ENCODE results near the gene CALHM3. TPM values are rescaled to one million over a fixed set of nuclear protein-coding genes. Genes with fewer than 3 reads are reported as not detected.

CALHM3 gene
- polyA plus RNA-seq, 1 donor from 2014 or later, result not detected

DNA sequence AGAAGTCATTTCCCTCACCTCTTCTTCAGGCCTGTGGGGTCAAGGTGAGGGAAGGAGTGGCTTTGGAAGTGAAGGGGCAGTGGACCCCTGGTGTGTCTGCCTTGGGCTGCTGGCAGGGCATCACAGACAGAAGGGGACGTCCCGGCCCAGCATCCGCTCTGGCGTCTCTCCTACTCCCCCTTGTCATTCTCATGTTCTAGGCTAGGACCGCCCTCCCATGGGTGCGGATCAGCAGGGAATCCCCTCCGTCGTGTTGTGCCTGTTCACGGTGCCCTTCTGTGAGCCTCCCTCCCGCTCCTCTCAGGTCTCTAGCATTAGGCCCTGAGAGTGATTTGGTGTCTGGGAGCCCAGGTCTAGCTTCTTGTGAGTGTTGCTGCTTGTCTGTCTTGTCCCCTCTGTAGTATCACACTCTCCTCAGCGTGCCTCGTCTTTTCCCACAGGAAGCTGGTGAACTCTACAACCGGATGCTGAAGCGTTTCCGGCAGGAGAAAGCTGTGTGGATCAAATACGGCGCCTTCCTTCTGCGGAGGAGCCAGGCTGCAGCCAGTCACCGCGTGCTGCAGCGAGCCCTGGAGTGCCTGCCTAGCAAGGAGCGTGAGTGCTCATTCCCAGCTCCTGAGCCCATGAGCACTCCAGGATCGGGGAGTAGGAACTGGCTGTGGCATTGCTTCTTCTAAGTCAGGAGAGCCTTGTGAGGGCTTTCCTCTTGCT is 35.4 kb downstream of the CALHM3 start:
- no peaks in the 10 kb centered on the region for H3K9me3 Mint-ChIP-seq
- H3K4me3 Mint-ChIP-seq, result no peak overlapping the region
- H3K27me3 Mint-ChIP-seq, result no peaks in the 10 kb centered on the region
- H3K36me3 Mint-ChIP-seq, result peaks cover 2% of the 10 kb centered on the region
- peaks cover under 1 to 5% (median under 1%) of the 10 kb centered on the region in 3 donors for H3K4me1 Mint-ChIP-seq
- peak overlapping the region in 2 of 3 donors; percentile 53 to 73 for H3K27ac Mint-ChIP-seq

DNA sequence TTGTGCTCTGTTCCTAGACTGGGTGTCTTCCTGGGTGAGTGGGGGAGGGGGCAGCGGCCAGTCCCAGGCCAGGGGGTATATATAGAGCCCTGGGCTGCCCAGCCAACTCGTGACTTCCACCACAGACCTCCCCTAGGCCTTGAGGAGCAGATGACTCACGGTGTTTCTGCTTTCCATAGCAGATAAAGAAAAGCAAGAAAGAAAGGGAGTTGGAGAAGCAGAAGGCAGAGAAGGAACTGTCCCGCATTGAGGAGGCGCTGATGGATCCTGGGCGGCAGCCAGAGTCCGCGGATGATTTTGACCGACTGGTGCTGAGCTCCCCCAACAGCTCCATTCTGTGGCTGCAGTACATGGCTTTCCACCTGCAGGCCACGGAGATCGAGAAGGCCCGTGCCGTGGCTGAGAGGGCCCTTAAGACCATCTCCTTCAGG is 37.0 kb downstream of the CALHM3 start:
- Mint-ChIP-seq H3K9me3 (no peaks in the 10 kb centered on the region), H3K27ac (no peak overlapping the region), H3K27me3 (no peaks in the 10 kb centered on the region), H3K4me3 (no peak overlapping the region), H3K36me3 (peaks cover 2% of the 10 kb centered on the region), H3K4me1 (peaks cover 0 to 2% (median 0%) of the 10 kb centered on the region in 3 donors)

DNA sequence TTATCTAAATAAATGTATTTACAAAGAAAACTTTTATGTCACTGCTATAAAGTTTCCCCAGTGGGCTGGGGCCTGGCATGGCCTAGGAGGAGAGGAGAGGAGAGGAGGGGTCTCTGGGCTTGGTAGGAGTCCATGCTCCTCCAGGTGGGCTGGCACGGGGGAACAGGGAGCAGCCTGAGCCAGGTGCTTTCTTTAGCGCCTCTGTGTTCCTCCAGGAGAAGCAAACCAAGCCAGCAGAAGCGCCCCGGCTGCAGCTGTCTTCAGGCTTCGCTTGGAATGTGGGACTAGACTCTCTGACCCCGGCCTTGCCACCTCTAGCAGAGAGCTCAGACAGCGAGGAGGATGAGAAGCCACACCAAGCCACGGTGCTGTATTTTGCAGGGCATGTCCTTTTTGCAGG is 37.4 kb downstream of the CALHM3 start:
- Mint-ChIP-seq H3K9me3 (no peaks in the 10 kb centered on the region), H3K36me3 (peaks cover 2% of the 10 kb centered on the region), H3K27me3 (no peaks in the 10 kb centered on the region), H3K27ac (no peak overlapping the region), H3K4me1 (peaks cover 0 to 2% (median 0%) of the 10 kb centered on the region in 3 donors), H3K4me3 (no peak overlapping the region)

DNA sequence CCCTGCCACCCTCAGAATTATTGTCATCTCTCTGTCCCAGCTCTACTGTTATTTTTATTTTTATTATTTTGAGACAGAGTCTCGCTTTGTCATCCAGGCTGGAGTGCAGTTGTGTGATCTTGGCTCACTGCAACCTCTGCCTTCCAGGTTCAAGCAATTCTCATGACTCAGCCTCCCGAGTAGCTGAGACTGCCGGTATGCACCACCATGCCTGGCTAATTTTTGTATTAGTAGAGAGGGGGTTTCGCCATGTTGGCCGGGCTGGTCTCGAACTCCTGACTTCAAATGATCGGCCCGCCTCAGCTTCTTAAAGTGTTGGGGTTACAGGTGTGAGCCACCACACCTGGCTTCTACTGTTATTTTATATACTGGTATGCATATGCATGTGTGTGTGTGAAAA is 37.8 kb downstream of the CALHM3 start:
- H3K27me3 Mint-ChIP-seq, result no peaks in the 10 kb centered on the region
- H3K4me1 Mint-ChIP-seq, result peaks cover 0 to 2% (median 1%) of the 10 kb centered on the region in 3 donors
- H3K27ac Mint-ChIP-seq, result no peak overlapping the region
- no peaks in the 10 kb centered on the region for H3K9me3 Mint-ChIP-seq
- H3K36me3 Mint-ChIP-seq, result peaks cover 2% of the 10 kb centered on the region
- no peak overlapping the region for H3K4me3 Mint-ChIP-seq

DNA sequence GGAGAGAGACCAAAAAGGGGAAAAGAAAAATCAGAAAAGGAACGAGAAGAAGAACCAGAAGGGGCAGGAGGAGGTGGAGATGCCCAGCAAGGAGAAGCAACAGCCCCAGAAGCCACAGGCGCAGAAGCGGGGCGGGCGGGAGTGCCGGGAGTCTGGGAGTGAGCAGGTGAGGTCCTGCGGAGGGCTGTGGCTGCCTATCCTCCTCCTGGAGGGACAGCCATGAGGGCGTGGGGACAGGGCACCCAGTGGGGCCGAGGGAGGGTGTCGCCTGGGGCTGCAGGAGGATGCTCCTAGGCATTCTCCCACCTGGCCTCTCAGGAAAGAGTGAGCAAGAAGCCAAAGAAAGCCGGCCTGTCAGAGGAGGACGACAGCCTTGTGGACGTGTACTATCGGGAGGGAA is 38.6 kb downstream of the CALHM3 start:
- Mint-ChIP-seq H3K27me3 (no peaks in the 10 kb centered on the region), H3K27ac (peak overlapping the region in 1 of 3 donors; percentile 51), H3K36me3 (peaks cover 2% of the 10 kb centered on the region), H3K4me3 (no peak overlapping the region), H3K9me3 (no peaks in the 10 kb centered on the region), H3K4me1 (peaks cover 0 to 2% (median 1%) of the 10 kb centered on the region in 3 donors)

DNA sequence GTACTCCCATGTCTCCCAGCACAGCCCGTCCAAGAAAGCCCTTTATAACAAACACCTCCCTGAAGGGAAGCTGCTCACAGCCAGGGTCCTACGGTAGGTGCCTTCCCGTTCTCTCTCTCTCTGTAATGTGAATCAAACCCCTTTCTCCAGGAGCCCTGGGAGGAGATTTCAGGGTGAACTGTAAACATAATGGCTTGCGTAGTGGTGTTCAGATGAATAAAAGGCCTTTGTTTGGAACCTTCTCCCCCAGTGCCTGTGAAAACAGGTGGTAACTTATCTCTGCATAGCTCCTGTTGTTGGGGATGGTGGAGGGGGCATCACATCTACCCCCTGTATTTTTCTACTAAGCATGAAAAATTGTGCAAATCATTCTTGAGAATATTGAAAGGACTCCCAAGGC is 39.3 kb downstream of the CALHM3 start:
- Mint-ChIP-seq H3K4me3 (peak overlapping the region in 1 of 4 donors; percentile 39), H3K9me3 (no peaks in the 10 kb centered on the region), H3K36me3 (peaks cover 2% of the 10 kb centered on the region), H3K27me3 (no peaks in the 10 kb centered on the region), H3K4me1 (peaks cover 0 to 2% (median 1%) of the 10 kb centered on the region in 3 donors), H3K27ac (peak overlapping the region in 1 of 3 donors; percentile 64)

DNA sequence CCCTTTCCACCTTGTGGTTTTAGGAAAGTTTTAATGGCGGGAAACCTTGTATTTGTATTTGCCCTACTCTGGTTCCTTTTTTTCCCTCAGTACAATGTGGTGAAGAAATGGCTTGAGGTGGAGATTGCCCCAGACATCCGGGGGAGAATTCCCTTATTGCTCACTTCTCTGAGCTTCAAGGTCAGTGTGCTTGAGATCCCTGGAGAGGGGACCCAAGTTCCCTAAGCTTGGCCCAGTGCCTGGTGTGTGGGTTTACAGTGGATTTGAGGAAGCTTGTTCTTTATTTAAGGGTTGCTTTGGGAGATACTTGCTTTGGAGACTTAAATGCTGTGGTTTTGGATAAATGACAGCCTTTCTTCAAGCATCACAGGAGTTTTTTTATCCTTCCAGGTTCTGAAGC is 45.2 kb downstream of the CALHM3 start:
- H3K4me3 Mint-ChIP-seq, result no peak overlapping the region
- no peak overlapping the region for H3K27ac Mint-ChIP-seq
- peaks cover 4% of the 10 kb centered on the region for H3K36me3 Mint-ChIP-seq
- H3K27me3 Mint-ChIP-seq, result no peaks in the 10 kb centered on the region
- no peaks in the 10 kb centered on the region for H3K9me3 Mint-ChIP-seq
- peaks cover 1 to 3% (median 2%) of the 10 kb centered on the region in 3 donors for H3K4me1 Mint-ChIP-seq

DNA sequence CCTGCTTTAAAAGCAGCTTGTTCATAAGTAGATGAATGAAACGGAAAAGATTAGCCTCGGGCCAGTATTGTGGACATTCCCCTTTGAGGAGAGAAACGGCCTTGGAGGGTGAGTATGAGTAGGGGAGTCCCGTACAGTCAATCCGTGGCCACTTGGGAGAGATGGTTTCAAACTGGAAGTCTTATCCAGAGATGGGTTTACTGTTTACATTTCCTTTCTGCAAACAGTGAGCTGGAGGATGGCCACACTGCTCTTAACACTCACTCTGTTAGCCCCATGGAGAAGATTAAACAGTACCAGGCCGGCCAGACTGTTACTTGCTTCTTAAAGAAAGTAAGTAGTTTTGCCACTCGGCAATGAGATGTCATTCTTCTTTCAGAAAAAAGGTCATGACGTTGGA is 47.1 kb downstream of the CALHM3 start:
- H3K4me3 Mint-ChIP-seq, result no peak overlapping the region
- no peak overlapping the region for H3K27ac Mint-ChIP-seq
- H3K9me3 Mint-ChIP-seq, result no peaks in the 10 kb centered on the region
- H3K4me1 Mint-ChIP-seq, result peaks cover 0 to 3% (median 1%) of the 10 kb centered on the region in 3 donors
- H3K27me3 Mint-ChIP-seq, result no peaks in the 10 kb centered on the region
- H3K36me3 Mint-ChIP-seq, result peaks cover 4% of the 10 kb centered on the region

DNA sequence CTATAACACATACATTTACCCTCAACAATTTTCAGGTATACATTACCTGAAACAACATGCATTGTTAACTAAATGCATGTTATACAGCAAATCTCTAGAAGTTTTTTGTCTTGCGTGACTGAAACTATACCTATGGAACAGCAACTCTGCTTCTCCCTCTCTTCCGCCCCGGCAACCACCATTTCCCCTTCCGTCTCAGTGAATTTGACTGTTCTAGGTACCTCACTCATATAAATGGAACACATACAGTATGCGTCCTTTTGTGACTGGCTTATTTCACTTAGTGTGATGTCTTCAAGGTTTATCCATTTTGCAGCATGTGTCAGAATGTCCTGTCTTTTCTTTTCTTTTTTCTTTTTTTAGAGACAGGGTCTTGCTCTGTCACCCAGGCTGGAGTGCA is 49.4 kb downstream of the CALHM3 start:
- Mint-ChIP-seq H3K4me3 (no peak overlapping the region), H3K4me1 (peaks cover 0 to 3% (median 0%) of the 10 kb centered on the region in 3 donors), H3K27me3 (no peaks in the 10 kb centered on the region), H3K9me3 (no peaks in the 10 kb centered on the region), H3K36me3 (peaks cover 4% of the 10 kb centered on the region), H3K27ac (peak overlapping the region in 1 of 3 donors; percentile 33)

DNA sequence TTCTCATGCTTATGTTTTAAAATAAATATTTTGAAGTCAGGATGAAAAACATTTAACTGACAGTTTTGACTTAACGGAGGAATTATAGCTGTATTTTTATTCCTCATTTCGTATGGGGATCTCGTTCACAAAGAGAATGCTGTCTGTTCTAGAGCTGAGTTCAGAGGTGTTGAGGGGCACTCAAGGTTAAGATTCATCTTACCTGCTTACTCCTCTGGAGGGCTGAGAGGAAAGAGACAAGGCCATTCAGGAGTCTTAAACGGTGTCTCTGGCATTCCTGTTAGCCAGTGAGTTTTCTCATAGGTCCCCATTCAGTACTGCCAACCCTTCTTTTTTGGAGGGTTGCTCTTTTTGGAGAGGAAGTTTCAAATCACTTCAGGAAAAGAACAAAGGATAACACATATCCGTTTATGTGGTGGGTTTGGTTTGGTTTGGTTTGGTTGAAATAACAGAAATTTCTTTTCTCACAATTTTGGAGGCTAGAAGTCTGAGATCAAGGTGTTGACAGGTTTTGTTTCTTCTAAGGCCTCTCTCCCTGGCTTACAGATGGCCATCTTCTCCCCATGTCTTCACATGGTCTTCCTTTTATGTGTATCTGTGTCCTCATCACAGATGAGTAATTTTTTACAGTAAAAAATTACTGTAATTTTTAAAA is 49.9 kb downstream of the CALHM3 start:
- Mint-ChIP-seq H3K36me3 (peaks cover 4% of the 10 kb centered on the region), H3K27ac (peak overlapping the region in 2 of 3 donors; percentile 33 to 56), H3K9me3 (no peaks in the 10 kb centered on the region), H3K27me3 (no peaks in the 10 kb centered on the region), H3K4me1 (peaks cover 0 to 3% (median 0%) of the 10 kb centered on the region in 3 donors), H3K4me3 (no peak overlapping the region)

DNA sequence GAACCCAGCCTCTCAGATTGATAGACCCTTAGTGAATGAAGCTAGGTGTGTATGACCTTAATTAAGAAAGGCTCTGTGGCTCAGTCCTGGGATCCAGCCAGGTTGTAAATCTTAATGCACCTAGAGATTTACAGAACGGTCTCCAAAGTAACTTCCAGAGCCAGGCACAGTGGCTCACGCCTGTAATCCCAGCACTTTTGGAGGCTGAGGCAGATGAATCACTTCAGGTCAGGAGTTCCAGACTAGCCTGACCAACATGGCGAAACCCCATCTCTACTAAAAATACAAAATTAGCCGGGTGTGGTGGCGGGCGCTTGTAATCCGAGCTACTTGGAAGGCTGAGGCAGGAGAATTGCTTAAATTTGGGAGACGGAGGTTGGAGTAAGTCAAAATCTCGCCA is 51.2 kb downstream of the CALHM3 start:
- H3K9me3 Mint-ChIP-seq, result no peaks in the 10 kb centered on the region
- peaks cover 0 to 3% (median 0%) of the 10 kb centered on the region in 3 donors for H3K4me1 Mint-ChIP-seq
- H3K4me3 Mint-ChIP-seq, result no peak overlapping the region
- peaks cover 4% of the 10 kb centered on the region for H3K36me3 Mint-ChIP-seq
- no peaks in the 10 kb centered on the region for H3K27me3 Mint-ChIP-seq
- no peak overlapping the region for H3K27ac Mint-ChIP-seq

DNA sequence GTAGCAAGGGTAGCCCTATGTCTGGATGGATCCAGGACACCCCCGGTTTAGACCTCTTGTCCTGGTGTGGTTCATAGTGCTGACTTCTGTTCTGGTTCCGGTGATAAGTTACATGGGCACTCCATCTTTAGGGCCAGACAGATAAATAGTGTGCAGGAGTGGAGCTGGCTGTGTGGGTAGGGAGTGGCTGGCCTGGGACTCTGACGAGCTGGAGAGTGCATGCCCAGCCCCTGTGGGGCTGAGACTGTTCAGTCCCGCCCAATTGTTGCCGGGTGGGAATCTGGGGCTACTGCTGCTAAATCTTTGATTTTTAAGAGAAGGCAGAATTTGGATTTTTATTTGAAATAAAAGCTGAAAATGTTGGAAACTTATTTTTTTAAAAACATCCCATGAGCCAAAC is 55.3 kb downstream of the CALHM3 start:
- no peaks in the 10 kb centered on the region for H3K36me3 Mint-ChIP-seq
- no peak overlapping the region for H3K4me3 Mint-ChIP-seq
- no peaks in the 10 kb centered on the region for H3K4me1 Mint-ChIP-seq
- H3K27ac Mint-ChIP-seq, result no peak overlapping the region
- no peaks in the 10 kb centered on the region for H3K27me3 Mint-ChIP-seq
- H3K9me3 Mint-ChIP-seq, result no peaks in the 10 kb centered on the region

Other genes starting within 250 kb of the CALHM3 start
- not detected for gene RPEL1, start 233.4 kb downstream of the CALHM3 start, polyA plus RNA-seq
- not detected for gene INA, start 202.1 kb downstream of the CALHM3 start, polyA plus RNA-seq
- gene PCGF6, start 128.1 kb downstream of the CALHM3 start, polyA plus RNA-seq, result 9.1 TPM
- gene TAF5, start 111.3 kb downstream of the CALHM3 start, polyA plus RNA-seq, result 2.3 TPM
- gene ATP5MK, start 82.8 kb downstream of the CALHM3 start, polyA plus RNA-seq, result 353 TPM
- gene PDCD11, start 82.6 kb downstream of the CALHM3 start, polyA plus RNA-seq, result 13.5 TPM
- 35.0 TPM for gene CALHM2, start 26.9 kb downstream of the CALHM3 start, polyA plus RNA-seq
- gene CALHM1, start 20.3 kb downstream of the CALHM3 start, polyA plus RNA-seq, result 1.4 TPM
- gene NEURL1, start 14.5 kb upstream of the CALHM3 start, polyA plus RNA-seq, result 0.35 TPM